Thoracic aorta (tissue), 2 donors: ENCODE data around the gene FUT9. TPM values are rescaled to one million over a fixed set of nuclear protein-coding genes. Genes with fewer than 3 reads are reported as not detected.

Experiments used
- ATAC-seq: fragments of 150-250 bp; one replicate; pipeline ENCODE4 v1.8.0; 2017; ENCODE audit warnings: low read depth; ENCODE audit not compliant: insufficient number of reproducible peaks, low FRiP score
- DNase-seq: peaks from one replicate; pipeline ENCODE4 v3.0.0-alpha.2; 2020; ENCODE audit warnings: low spot score
- H3K27ac ChIP-seq, 2 donors: fragments of 200-600 bp; sonication (generic); 1 replicate in 1 of 2; 2 replicates in 1 of 2; pipeline ENCODE4 v1.5.1; 2016; ENCODE audit warnings: mild to moderate bottlenecking in 2 of 2, moderate library complexity in 2 of 2
- H3K27me3 ChIP-seq: fragments of 200-600 bp; sonication (generic); replicated peaks from 2 replicates; pipeline ENCODE4 v1.6.0; 2016; ENCODE audit warnings: mild to moderate bottlenecking; ENCODE audit not compliant: insufficient read depth
- H3K36me3 ChIP-seq: fragments of 200-600 bp; sonication (generic); one replicate; pipeline ENCODE4 v1.5.1; 2016
- H3K4me1 ChIP-seq, 2 donors: fragments of 200-600 bp; sonication (generic); 1 replicate in 1 of 2; 2 replicates in 1 of 2; pipeline versions ENCODE4 v1.5.1 to v1.6.0; 2016; ENCODE audit warnings: low read depth in 2 of 2, mild to moderate bottlenecking in 1 of 2; ENCODE audit not compliant: control insufficient read depth in 1 of 2
- H3K4me3 ChIP-seq: fragments of 200-600 bp; sonication (generic); 2 replicates; pipeline ENCODE4 v1.5.1; 2016; ENCODE audit warnings: mild to moderate bottlenecking
- H3K9me3 ChIP-seq: fragments of 200-600 bp; sonication (generic); 2 replicates; pipeline ENCODE4 v1.5.1; 2016
- total RNA-seq, 2 donors: library from RNA; depleted of rRNA; stranded (reverse); fragments of >200 nt; gene quantifications; one replicate each; pipeline versions ENCODE4 v1.1.0 to v1.2.3, GENCODE V29; 2016
- TF ChIP-seq, protein P1 (sequence below): fragments of 200-600 bp; sonication (generic); IDR thresholded peaks from one replicate; pipeline ENCODE4 v1.5.1; 2019; ENCODE audit warnings: antibody characterized with exemption

Gene FUT9
- total RNA-seq, 2 donors from 2014 or later: not detected

- Histone ChIP-seq H3K27ac (no peak overlapping the region), H3K4me3 (no peak overlapping the region), H3K36me3 (no peaks in the 10 kb centered on the region), H3K4me1 (no peaks in the 10 kb centered on the region), H3K27me3 (no peaks in the 10 kb centered on the region), H3K9me3 (no peaks in the 10 kb centered on the region)
- no peak for ATAC-seq
- TF ChIP-seq, protein P1, sequence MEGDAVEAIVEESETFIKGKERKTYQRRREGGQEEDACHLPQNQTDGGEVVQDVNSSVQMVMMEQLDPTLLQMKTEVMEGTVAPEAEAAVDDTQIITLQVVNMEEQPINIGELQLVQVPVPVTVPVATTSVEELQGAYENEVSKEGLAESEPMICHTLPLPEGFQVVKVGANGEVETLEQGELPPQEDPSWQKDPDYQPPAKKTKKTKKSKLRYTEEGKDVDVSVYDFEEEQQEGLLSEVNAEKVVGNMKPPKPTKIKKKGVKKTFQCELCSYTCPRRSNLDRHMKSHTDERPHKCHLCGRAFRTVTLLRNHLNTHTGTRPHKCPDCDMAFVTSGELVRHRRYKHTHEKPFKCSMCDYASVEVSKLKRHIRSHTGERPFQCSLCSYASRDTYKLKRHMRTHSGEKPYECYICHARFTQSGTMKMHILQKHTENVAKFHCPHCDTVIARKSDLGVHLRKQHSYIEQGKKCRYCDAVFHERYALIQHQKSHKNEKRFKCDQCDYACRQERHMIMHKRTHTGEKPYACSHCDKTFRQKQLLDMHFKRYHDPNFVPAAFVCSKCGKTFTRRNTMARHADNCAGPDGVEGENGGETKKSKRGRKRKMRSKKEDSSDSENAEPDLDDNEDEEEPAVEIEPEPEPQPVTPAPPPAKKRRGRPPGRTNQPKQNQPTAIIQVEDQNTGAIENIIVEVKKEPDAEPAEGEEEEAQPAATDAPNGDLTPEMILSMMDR: no peak
- no peak for DNase-seq
These were observed 21.6 kb upstream of the FUT9 start for GRCh38 chr6:95994151-95994550.

DNA sequence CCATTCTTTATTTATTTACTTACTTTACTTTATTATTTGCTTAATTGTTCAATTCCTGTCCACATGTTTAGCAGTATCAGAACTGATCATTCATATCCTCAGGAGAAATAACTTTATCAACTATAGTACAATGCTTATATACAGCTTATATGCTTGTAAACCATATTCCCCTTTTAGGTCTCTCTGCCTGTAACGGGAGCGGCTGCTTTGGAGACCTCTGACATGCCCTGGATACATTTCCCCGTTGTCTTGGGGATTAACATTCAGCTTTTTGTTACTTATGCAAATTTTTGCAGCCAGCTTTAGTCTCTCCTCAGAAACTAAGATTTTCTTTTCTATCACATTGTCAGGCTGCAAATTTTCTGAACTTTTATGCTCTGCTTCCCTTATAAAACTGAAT is 17.6 kb upstream of the FUT9 start:
- Histone ChIP-seq H3K36me3 (no peaks in the 10 kb centered on the region), H3K4me1 (no peaks in the 10 kb centered on the region), H3K27me3 (no peaks in the 10 kb centered on the region), H3K9me3 (no peaks in the 10 kb centered on the region), H3K27ac (no peak overlapping the region), H3K4me3 (no peak overlapping the region)
- ATAC-seq (no peak), DNase-seq (no peak)
- TF ChIP-seq, protein P1: no peak

- H3K27me3 ChIP-seq: no peaks in the 10 kb centered on the region
- TF ChIP-seq, protein P1: no peak
- no peak for DNase-seq
- no peaks in the 10 kb centered on the region for H3K36me3 ChIP-seq
- no peak overlapping the region for H3K4me3 ChIP-seq
- no peaks in the 10 kb centered on the region for H3K4me1 ChIP-seq
- H3K27ac ChIP-seq: no peak overlapping the region
- no peaks in the 10 kb centered on the region for H3K9me3 ChIP-seq
- no peak for ATAC-seq
These were observed 13.7 kb upstream of the FUT9 start for GRCh38 chr6:96001891-96002575.

- Histone ChIP-seq H3K27ac (no peak overlapping the region), H3K27me3 (no peaks in the 10 kb centered on the region), H3K4me1 (no peaks in the 10 kb centered on the region), H3K4me3 (no peak overlapping the region), H3K9me3 (no peaks in the 10 kb centered on the region), H3K36me3 (no peaks in the 10 kb centered on the region)
- DNase-seq: no peak
- TF ChIP-seq, protein P1: no peak
- ATAC-seq: no peak
These were observed 13.2 kb upstream of the FUT9 start for GRCh38 chr6:96002576-96002910.

DNA sequence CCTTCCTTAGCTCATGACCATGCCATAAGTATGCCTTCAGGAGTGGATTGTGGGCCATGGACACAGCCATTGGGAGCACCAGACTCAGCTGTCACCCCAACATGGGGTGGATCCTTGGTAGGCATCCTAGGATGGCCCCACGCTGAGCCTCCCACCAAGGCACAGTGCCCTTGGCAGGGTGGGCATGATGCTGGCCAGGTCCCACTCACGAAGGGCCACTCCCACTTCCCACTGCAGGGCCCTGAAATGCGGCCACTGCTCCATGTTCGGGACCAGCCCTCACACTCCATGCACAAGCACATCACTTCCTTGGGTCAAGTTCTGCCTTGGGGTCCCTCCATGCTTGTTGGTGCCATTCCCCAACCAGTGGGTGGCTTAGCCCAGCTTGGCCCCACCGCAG is 12.9 kb upstream of the FUT9 start:
- no peak overlapping the region for H3K4me3 ChIP-seq
- ATAC-seq: no peak
- DNase-seq: no peak
- H3K27me3 ChIP-seq: no peaks in the 10 kb centered on the region
- TF ChIP-seq, protein P1: no peak
- H3K27ac ChIP-seq: no peak overlapping the region
- no peaks in the 10 kb centered on the region for H3K9me3 ChIP-seq
- H3K4me1 ChIP-seq: no peaks in the 10 kb centered on the region
- H3K36me3 ChIP-seq: no peaks in the 10 kb centered on the region
